Lower leg skin (tissue), 3 donors: Measurements from ENCODE around the gene DOCK10.

Experiments
- POLR2A ChIP-seq, 2 donors: fragments of 450-650 bp; IDR thresholded peaks; one replicate each; pipeline ENCODE4 v1.6.1; 2016 to 2017; ENCODE audit warnings: antibody characterized with exemption in 2 of 2, mild to moderate bottlenecking in 1 of 2, moderate library complexity in 1 of 2
- TF ChIP-seq, protein P1 (sequence below), 3 donors: fragments of 450-650 bp; IDR thresholded peaks; one replicate each; pipeline ENCODE4 v1.5.1; 2016; ENCODE audit warnings: antibody characterized with exemption in 3 of 3, mild to moderate bottlenecking in 3 of 3, moderate library complexity in 2 of 3

DNA sequence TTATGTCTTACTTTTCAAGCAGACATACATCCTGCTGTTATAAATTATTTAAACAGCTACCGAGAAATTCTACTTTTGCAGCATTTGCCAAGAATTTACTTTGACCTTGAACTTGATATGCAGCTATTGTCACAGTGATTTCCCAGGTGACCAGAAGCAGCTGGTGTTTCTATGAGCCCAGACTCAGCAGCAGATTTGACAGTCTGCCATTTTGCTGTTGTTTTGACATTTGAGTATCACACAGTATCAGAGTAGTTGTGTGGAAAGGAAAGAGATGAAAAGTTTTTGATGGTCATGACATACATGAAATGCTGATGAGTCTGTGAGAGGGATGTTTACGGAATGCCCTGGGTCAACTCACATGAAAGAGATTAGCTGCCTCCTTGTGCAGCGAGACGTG is 319.5 kb downstream of the DOCK10 start:
- TF ChIP-seq, protein P1, sequence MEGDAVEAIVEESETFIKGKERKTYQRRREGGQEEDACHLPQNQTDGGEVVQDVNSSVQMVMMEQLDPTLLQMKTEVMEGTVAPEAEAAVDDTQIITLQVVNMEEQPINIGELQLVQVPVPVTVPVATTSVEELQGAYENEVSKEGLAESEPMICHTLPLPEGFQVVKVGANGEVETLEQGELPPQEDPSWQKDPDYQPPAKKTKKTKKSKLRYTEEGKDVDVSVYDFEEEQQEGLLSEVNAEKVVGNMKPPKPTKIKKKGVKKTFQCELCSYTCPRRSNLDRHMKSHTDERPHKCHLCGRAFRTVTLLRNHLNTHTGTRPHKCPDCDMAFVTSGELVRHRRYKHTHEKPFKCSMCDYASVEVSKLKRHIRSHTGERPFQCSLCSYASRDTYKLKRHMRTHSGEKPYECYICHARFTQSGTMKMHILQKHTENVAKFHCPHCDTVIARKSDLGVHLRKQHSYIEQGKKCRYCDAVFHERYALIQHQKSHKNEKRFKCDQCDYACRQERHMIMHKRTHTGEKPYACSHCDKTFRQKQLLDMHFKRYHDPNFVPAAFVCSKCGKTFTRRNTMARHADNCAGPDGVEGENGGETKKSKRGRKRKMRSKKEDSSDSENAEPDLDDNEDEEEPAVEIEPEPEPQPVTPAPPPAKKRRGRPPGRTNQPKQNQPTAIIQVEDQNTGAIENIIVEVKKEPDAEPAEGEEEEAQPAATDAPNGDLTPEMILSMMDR (IDR thresholded peaks at IDR 0.05) = no peak
- TF ChIP-seq POLR2A (IDR thresholded peaks at IDR 0.05) = no peak
